HepG2 (cell line): ENCODE results near the gene RBM22. TPM values are rescaled to one million over a fixed set of nuclear protein-coding genes. Genes with fewer than 3 reads are reported as not detected.

Source experiments
- ATAC-seq: fragments of 200-7000 bp; cut with Tn5 transposase; 3 replicates; pipeline ENCODE4 v1.9.1; 2020; ENCODE audit warnings: mild to moderate bottlenecking, moderate library complexity
- BruUV-seq: library from RNA; stranded (reverse); fragments of 400-500 nt; replicated peaks from 2 replicates; lab custom pipeline; 2021; lab: Mats Ljungman, UMichigan
- CTCF ChIA-PET: fragments of 300-600 bp; formaldehyde crosslinking; extraction: SDS; loops from one replicate; lab custom pipeline; 2021; ENCODE audit warnings: low total read pairs, inconsistent platforms, low intra/inter-chr PET ratio; lab: Yijun Ruan, JAX
- POLR2A ChIA-PET: fragments of 350-600 bp; sonication (Branson Sonifier 250); formaldehyde crosslinking; loops from one replicate; lab custom pipeline; 2020; ENCODE audit warnings: antibody characterized with exemption, inconsistent platforms; lab: Yijun Ruan, JAX
- DNase-seq: peaks from one replicate; pipeline ENCODE4 v3.0.0-alpha.2; 2015; ENCODE audit warnings: low spot score
- FAIRE-seq: peaks from 3 replicates; lab custom pipeline; 2011; peaks lifted over from hg19 to GRCh38; lab: Jason Lieb, UNC
- H2AFZ ChIP-seq: one replicate; pipeline ENCODE4 v1.6.1; 2011; ENCODE audit warnings: low read length, inconsistent platforms
- H3K27ac ChIP-seq: fragments of 300-600 bp; 3 replicates; pipeline ENCODE4 v1.8.0; 2011; ENCODE audit warnings: mixed run types, mild to moderate bottlenecking, mixed read lengths, low read length, inconsistent platforms; ENCODE audit not compliant: insufficient read depth; ENCODE audit errors: extremely low read length
- H3K27me3 ChIP-seq, 2 experiments: fragments of 200-600 bp in 1 of 2; 2 replicates in 1 of 2; 3 replicates in 1 of 2; pipeline versions ENCODE4 v1.6.0 to v1.8.0; 2011; ENCODE audit warnings: low read length in 2 of 2, mild to moderate bottlenecking in 2 of 2, moderate library complexity in 2 of 2, inconsistent platforms in 1 of 2; ENCODE audit not compliant: insufficient read depth in 2 of 2, control insufficient read depth in 1 of 2
- H3K36me3 ChIP-seq, 2 experiments: fragments of 200-600 bp in 1 of 2; replicated peaks in 1 of 2; 2 replicates in 1 of 2; 3 replicates in 1 of 2; pipeline versions ENCODE4 v1.5.1 to v1.8.0; 2011; ENCODE audit warnings: low read length in 2 of 2, inconsistent platforms in 1 of 2; ENCODE audit not compliant: insufficient read depth in 2 of 2, control insufficient read depth in 1 of 2
- H3K4me1 ChIP-seq: 2 replicates; pipeline ENCODE4 v1.5.1; 2012; ENCODE audit warnings: low read length, inconsistent platforms; ENCODE audit not compliant: insufficient read depth
- H3K4me2 ChIP-seq: 2 replicates; pipeline ENCODE4 v1.6.0; 2011; ENCODE audit warnings: low read depth, low read length, inconsistent platforms
- H3K4me3 ChIP-seq, 3 experiments: fragments of 200-600 bp in 1 of 3; sonication (generic), shearing (Covaris generic) in 1 of 3; replicated peaks in 1 of 3; 2 replicates each; pipeline ENCODE4 v1.5.1; 2011 to 2016; ENCODE audit warnings: low read length in 3 of 3, inconsistent platforms in 2 of 3, low read depth in 2 of 3, mild to moderate bottlenecking in 2 of 3, control low read depth in 1 of 3, mixed read lengths in 1 of 3; ENCODE audit not compliant: insufficient read depth in 1 of 3
- H3K79me2 ChIP-seq: one replicate; pipeline ENCODE4 v1.6.1; 2011; ENCODE audit warnings: low read length, inconsistent platforms; ENCODE audit not compliant: insufficient read depth
- H3K9ac ChIP-seq: 2 replicates; pipeline ENCODE4 v1.6.0; 2011; ENCODE audit warnings: mild to moderate bottlenecking, low read depth, low read length, inconsistent platforms; ENCODE audit not compliant: insufficient read depth
- H3K9me3 ChIP-seq: 2 replicates; pipeline ENCODE4 v1.5.1; 2012; ENCODE audit warnings: mild to moderate bottlenecking, low read length
- H4K20me1 ChIP-seq: 2 replicates; pipeline ENCODE4 v1.6.0; 2011; ENCODE audit warnings: inconsistent platforms, mild to moderate bottlenecking, low read length, moderate library complexity; ENCODE audit not compliant: insufficient read depth
- ATF3 ChIP-seq: sonication (generic); formaldehyde crosslinking; IDR thresholded peaks from 2 replicates; pipeline ENCODE4 v1.4.0; 2020; ENCODE audit warnings: missing genetic modification reagents
- FOSL2 ChIP-seq: sonication (generic); formaldehyde crosslinking; IDR thresholded peaks from 2 replicates; pipeline ENCODE4 v1.4.0; 2020; ENCODE audit warnings: missing genetic modification reagents
- PATZ1 ChIP-seq: sonication (generic); formaldehyde crosslinking; IDR thresholded peaks from 2 replicates; pipeline ENCODE4 v1.4.0; 2020; ENCODE audit warnings: missing genetic modification reagents
- SRY ChIP-seq: sonication (generic); formaldehyde crosslinking; IDR thresholded peaks from 2 replicates; pipeline ENCODE4 v1.8.0; 2022; ENCODE audit warnings: mild to moderate bottlenecking, missing genetic modification reagents
- TFAP4 ChIP-seq: sonication (generic); IDR thresholded peaks from 2 replicates; pipeline ENCODE4 v1.6.1; 2016; ENCODE audit warnings: low read depth, borderline replicate concordance
- ZNF317 ChIP-seq: sonication (generic); formaldehyde crosslinking; IDR thresholded peaks from 2 replicates; pipeline ENCODE4 v1.5.0; 2020; ENCODE audit warnings: mild to moderate bottlenecking, missing genetic modification reagents
- ZNF547 ChIP-seq: sonication (generic); formaldehyde crosslinking; IDR thresholded peaks from 2 replicates; pipeline ENCODE4 v1.5.1; 2020; ENCODE audit warnings: mild to moderate bottlenecking, missing genetic modification reagents
- WGBS: methylation state at CpG from one replicate; pipeline ENCODE4 v1.1.6; 2017; ENCODE audit warnings: low lambda C conversion rate; 5-methylcytosine and 5-hydroxymethylcytosine counted together
- in situ Hi-C: cut with HindIII; loops from 2 replicates; pipeline ENCODE4 v1.10.0; 2017; ENCODE audit warnings: low pct_unique_long_range_greater_than_20kb; ENCODE audit not compliant: extremely low pct_ligation_motif_present
- intact Hi-C: fragments of 100-400 bp; cut with micrococcal nuclease; formaldehyde crosslinking; loops from one replicate; pipeline ENCODE4 v1.10.0; 2022; ENCODE audit not compliant: unreplicated experiment
- polyA plus RNA-seq, 8 experiments: library from polyadenylated mRNA; depleted of rRNA in 3 of 8; stranded (reverse) in 7 of 8; unstranded in 1 of 8; fragments of >200 nt; fragmentation: Illumina TruSeq in 4 of 8; extraction: Trizol in 4 of 8; gene quantifications; 2 replicates each; pipeline versions ENCODE4 v1.2.1 to v1.2.3, GENCODE V29; 2011 to 2016; ENCODE audit warnings: low read depth in 4 of 8, missing spikeins in 1 of 8, mixed read lengths in 1 of 8; ENCODE audit not compliant: insufficient read depth in 1 of 8
- total RNA-seq, 5 experiments: library from RNA; depleted of rRNA; stranded (reverse); fragments of >200 nt; fragmentation: Illumina TruSeq; extraction: Trizol; gene quantifications; 2 replicates each; pipeline ENCODE4 v1.2.3, GENCODE V29; 2016; ENCODE audit warnings: low read depth in 1 of 5

The RBM22 gene
- total and polyA plus RNA-seq, 2 of the 13 experiments (the other 11 are each of a cell fraction or from before 2014, with no cell fraction given): 28.3 to 35.0 TPM

- no peaks in the 10 kb centered on the region for H4K20me1 ChIP-seq
- CTCF ChIA-PET: no interaction called here
- no peak overlapping the region for H3K9ac ChIP-seq
- 7% methylated on average over 3 of the region's 5 CpGs for WGBS
- no peak overlapping the region for H3K27ac ChIP-seq
- 0 out of 5 replicates have a peak, but pooled peaks cover 0 to 3% of the 10 kb centered on the region in 2 experiments for H3K27me3 ChIP-seq
- H2AFZ ChIP-seq: no peak overlapping the region
- DNase-seq (peak; percentile 63), ATAC-seq (peak; percentile 26; the same call in 2 of the 3 replicates), FAIRE-seq (no peak)
- no peaks in the 10 kb centered on the region for H3K79me2 ChIP-seq
- H3K9me3 ChIP-seq: no peaks in the 10 kb centered on the region
- peaks cover 75% of the 10 kb centered on the region for H3K4me1 ChIP-seq
- in situ Hi-C loops (loop anchor here (5.0 kb wide), 1 partner anchor 60 kb away; no protein-coding TSS in a partner anchor), intact Hi-C loops (loop anchor here (5.0 kb wide), 1 partner anchor 310 kb away; no protein-coding TSS in a partner anchor)
- H3K36me3 ChIP-seq: no peaks in the 10 kb centered on the region
- 0 out of 2 replicates have a peak overlapping the region, but pooled peaks have one; percentile 14 for H3K4me2 ChIP-seq
- no peak overlapping the region; a peak in 1 of 6 replicates for H3K4me3 ChIP-seq
- TF ChIP-seq PATZ1 (CRISPR knock-in tag) (0 out of 2 replicates have a peak, but pooled peaks have one; percentile 30), FOSL2 (peak; percentile 72), TFAP4 (peak; percentile 24; the same call in 1 of the 2 replicates), ZNF547 (CRISPR knock-in tag) (no peak), ATF3 (CRISPR knock-in tag) (peak; percentile 63; the same call in 1 of the 2 replicates), ZNF317 (CRISPR knock-in tag) (no peak), SRY (no peak)
- POLR2A ChIA-PET: interaction anchor here (1.1 kb wide), 2 partner anchors 60 to 193 kb away, joined by 4 to 5 read pairs; partner anchors contain the start of gene RPS14
- BruUV-seq: no TSS peak
Measured at GRCh38 chr5:150642567-150642927, 58.3 kb downstream of the RBM22 start.
